Measurements from ENCODE around the gene CCDC57.

Gene CCDC57

GRCh38 chr17:82246040-82246364 is 33.4 kb upstream of the CCDC57 start:
- DNase-seq (ENCODE audit: low read depth): no peak

GRCh38 chr17:82245134-82246039 is 32.7 kb upstream of the CCDC57 start:
- DNase-seq (ENCODE audit: low read depth): no peak

GRCh38 chr17:82244413-82245133 is 31.9 kb upstream of the CCDC57 start:
- no peak for DNase-seq (ENCODE audit: low read depth)

- DNase-seq (ENCODE audit: low read depth): no peak
These were observed 31.2 kb upstream of the CCDC57 start for GRCh38 chr17:82243648-82244412.

- no peak for DNase-seq (ENCODE audit: low read depth)
These were observed 30.5 kb upstream of the CCDC57 start for GRCh38 chr17:82242977-82243647.

- DNase-seq (ENCODE audit: low read depth): no peak
These were observed 30.0 kb upstream of the CCDC57 start for GRCh38 chr17:82242698-82242976.

- no peak for DNase-seq (ENCODE audit: low read depth)
These were observed 29.5 kb upstream of the CCDC57 start for GRCh38 chr17:82241926-82242697.

- DNase-seq (ENCODE audit: low read depth): no peak
These were observed 28.7 kb upstream of the CCDC57 start for GRCh38 chr17:82241183-82241925.

GRCh38 chr17:82240506-82241182 is 28.0 kb upstream of the CCDC57 start:
- no peak for DNase-seq (ENCODE audit: low read depth)

- no peak for DNase-seq (ENCODE audit: low read depth)
These were observed 27.4 kb upstream of the CCDC57 start for GRCh38 chr17:82239926-82240505.

- DNase-seq (ENCODE audit: low read depth): no peak
These were observed 26.8 kb upstream of the CCDC57 start for GRCh38 chr17:82239401-82239925.

- no peak for DNase-seq (ENCODE audit: low read depth)
These were observed 26.0 kb upstream of the CCDC57 start for GRCh38 chr17:82238472-82239201.

- DNase-seq (ENCODE audit: low read depth): no peak
These were observed 25.3 kb upstream of the CCDC57 start for GRCh38 chr17:82237746-82238471.

- no peak for DNase-seq (ENCODE audit: low read depth)
These were observed 24.6 kb upstream of the CCDC57 start for GRCh38 chr17:82237083-82237745.

GRCh38 chr17:82236142-82236971 is 23.7 kb upstream of the CCDC57 start:
- no peak for DNase-seq (ENCODE audit: low read depth)

GRCh38 chr17:82235775-82236141 is 23.1 kb upstream of the CCDC57 start:
- DNase-seq (ENCODE audit: low read depth): no peak
